ENCODE results near the gene RTP5.
"Not testable (repeated sequence)": the region's sequence is repeated elsewhere in the genome, so short reads cannot be mapped to it uniquely, and the experiment has no call there.

RTP5 gene

GRCh38 chr2:241833101-241833663 lies 36.3 kb upstream of the RTP5 start:
- H3K4me3 ChIP-seq (ENCODE audit: low read length): no peak overlapping the region
- no peak for TF ChIP-seq CTCF (conservative IDR thresholded peaks at IDR 0.05; ENCODE audit: low read depth, low read length)
- no peak for DNase-seq (ENCODE audit: low read depth)

- H3K4me3 ChIP-seq (ENCODE audit: low read length): not testable (repeated sequence)
Observed at GRCh38 chr2:241833756-241834526, 35.6 kb upstream of the RTP5 start.

GRCh38 chr2:241834527-241835210 lies 34.9 kb upstream of the RTP5 start:
- H3K4me3 ChIP-seq (ENCODE audit: low read length): no peak overlapping the region
- no peak for DNase-seq (ENCODE audit: low read depth)
- no peak for TF ChIP-seq CTCF (conservative IDR thresholded peaks at IDR 0.05; ENCODE audit: low read depth, low read length)

More at GRCh38 chr2:241833756-241834526, 35.6 kb upstream of the RTP5 start:
- not testable (repeated sequence) for DNase-seq (ENCODE audit: low read depth)

GRCh38 chr2:241835611-241836010 lies 33.9 kb upstream of the RTP5 start:
- no peak for DNase-seq (ENCODE audit: low read depth)
- no peak overlapping the region for H3K4me3 ChIP-seq (ENCODE audit: low read length)
- no peak for TF ChIP-seq CTCF (conservative IDR thresholded peaks at IDR 0.05; ENCODE audit: low read depth, low read length)

GRCh38 chr2:241836292-241836691 lies 33.2 kb upstream of the RTP5 start:
- no peak for TF ChIP-seq CTCF (conservative IDR thresholded peaks at IDR 0.05; ENCODE audit: low read depth, low read length)
- DNase-seq (ENCODE audit: low read depth): no peak
- no peak overlapping the region for H3K4me3 ChIP-seq (ENCODE audit: low read length)

GRCh38 chr2:241837197-241837965 lies 32.1 kb upstream of the RTP5 start:
- DNase-seq (ENCODE audit: low read depth): no peak
- H3K4me3 ChIP-seq (ENCODE audit: low read length): no peak overlapping the region
- TF ChIP-seq CTCF (conservative IDR thresholded peaks at IDR 0.05; ENCODE audit: low read depth, low read length): no peak

Data from retinal pigment epithelial cell (primary cell).